ENCODE measurements around the gene FAM167B.

Gene FAM167B

GRCh38 chr1:32247983-32248889 lies 1.2 kb downstream of the FAM167B start:
- peak; percentile 75 for TF ChIP-seq CTCF (IDR thresholded peaks at IDR 0.05; ENCODE audit: low read depth, low read length)
- peak; percentile 67 to 75 for DNase-seq (ENCODE audit: low read depth in 2 of 2)
- H3K4me3 ChIP-seq (replicated peaks in 1 of 2; ENCODE audit: low read depth in 2 of 2, low read length in 2 of 2) = no peak overlapping the region

GRCh38 chr1:32249831-32250525 lies 3.0 kb downstream of the FAM167B start:
- DNase-seq (ENCODE audit: low read depth in 2 of 2) = peak in 1 of 2 donors; percentile 58
- no peak overlapping the region for H3K4me3 ChIP-seq (replicated peaks in 1 of 2; ENCODE audit: low read depth in 2 of 2, low read length in 2 of 2)
- TF ChIP-seq CTCF (IDR thresholded peaks at IDR 0.05; ENCODE audit: low read depth, low read length) = no peak

- no peak for TF ChIP-seq CTCF (IDR thresholded peaks at IDR 0.05; ENCODE audit: low read depth, low read length)
- H3K4me3 ChIP-seq (replicated peaks in 1 of 2; ENCODE audit: low read depth in 2 of 2, low read length in 2 of 2) = no peak within 1 kb of the TSS
- no peak for DNase-seq (ENCODE audit: low read depth in 2 of 2)
These were observed 4.1 kb downstream of the FAM167B start, which contains the start of gene LCK for GRCh38 chr1:32250893-32251716. LCK (plus strand) TSS chr1:32251265; CDS start chr1:32274330, 23,065 bp downstream.

GRCh38 chr1:32255072-32256071 lies 8.3 kb downstream of the FAM167B start:
- no peak for DNase-seq (ENCODE audit: low read depth in 2 of 2)
- no peak for TF ChIP-seq CTCF (IDR thresholded peaks at IDR 0.05; ENCODE audit: low read depth, low read length)
- no peak overlapping the region for H3K4me3 ChIP-seq (replicated peaks in 1 of 2; ENCODE audit: low read depth in 2 of 2, low read length in 2 of 2)

GRCh38 chr1:32256473-32257226 lies 9.6 kb downstream of the FAM167B start:
- H3K4me3 ChIP-seq (replicated peaks in 1 of 2; ENCODE audit: low read depth in 2 of 2, low read length in 2 of 2) = no peak overlapping the region
- TF ChIP-seq CTCF (IDR thresholded peaks at IDR 0.05; ENCODE audit: low read depth, low read length) = no peak
- no peak for DNase-seq (ENCODE audit: low read depth in 2 of 2)
